ENCODE results near the gene RBP3.

DNA sequence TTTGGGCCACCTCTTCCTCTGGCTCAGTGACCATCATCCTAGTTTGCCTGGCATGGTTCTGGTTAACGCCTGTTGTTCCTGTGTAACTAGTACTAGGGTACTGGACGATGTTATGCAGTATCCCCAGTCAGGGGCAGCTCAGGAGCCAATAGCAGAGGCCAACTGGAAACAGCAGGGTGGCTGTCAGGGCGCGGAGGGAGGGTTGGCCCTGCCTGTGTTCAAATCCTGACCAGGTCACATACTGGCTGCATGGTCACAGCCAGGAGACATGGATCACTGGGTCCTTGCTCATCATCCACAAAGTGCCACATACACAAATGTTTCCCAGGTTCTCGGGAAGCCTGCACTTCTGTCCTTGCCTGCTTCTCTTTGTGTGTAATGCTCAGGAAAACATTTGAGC is 12.3 kb upstream of the RBP3 start:
- no peak for TF ChIP-seq POLR2A (IDR thresholded peaks at IDR 0.05)
- TF ChIP-seq, protein P1, sequence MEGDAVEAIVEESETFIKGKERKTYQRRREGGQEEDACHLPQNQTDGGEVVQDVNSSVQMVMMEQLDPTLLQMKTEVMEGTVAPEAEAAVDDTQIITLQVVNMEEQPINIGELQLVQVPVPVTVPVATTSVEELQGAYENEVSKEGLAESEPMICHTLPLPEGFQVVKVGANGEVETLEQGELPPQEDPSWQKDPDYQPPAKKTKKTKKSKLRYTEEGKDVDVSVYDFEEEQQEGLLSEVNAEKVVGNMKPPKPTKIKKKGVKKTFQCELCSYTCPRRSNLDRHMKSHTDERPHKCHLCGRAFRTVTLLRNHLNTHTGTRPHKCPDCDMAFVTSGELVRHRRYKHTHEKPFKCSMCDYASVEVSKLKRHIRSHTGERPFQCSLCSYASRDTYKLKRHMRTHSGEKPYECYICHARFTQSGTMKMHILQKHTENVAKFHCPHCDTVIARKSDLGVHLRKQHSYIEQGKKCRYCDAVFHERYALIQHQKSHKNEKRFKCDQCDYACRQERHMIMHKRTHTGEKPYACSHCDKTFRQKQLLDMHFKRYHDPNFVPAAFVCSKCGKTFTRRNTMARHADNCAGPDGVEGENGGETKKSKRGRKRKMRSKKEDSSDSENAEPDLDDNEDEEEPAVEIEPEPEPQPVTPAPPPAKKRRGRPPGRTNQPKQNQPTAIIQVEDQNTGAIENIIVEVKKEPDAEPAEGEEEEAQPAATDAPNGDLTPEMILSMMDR (IDR thresholded peaks at IDR 0.05), result no peak

Measured in ovary (tissue), 3 donors.